CD4-positive, alpha-beta T cell treated with Interleukin-4 for 4 hours (primary cell): ENCODE results near the gene KCNK16.

Experiments used
- DNase-seq: peaks from one replicate; pipeline ENCODE4 v3.0.0-alpha.2; 2020

The KCNK16 gene

GRCh38 chr6:39322306-39322850, at the start of gene KCNK16:
Gene KCNK16, minus strand, starts transcription at chr6:39322702. Its CDS starts 162 bp downstream, at chr6:39322540.
- no peak for DNase-seq

GRCh38 chr6:39370390-39370789, 47.9 kb upstream of the KCNK16 start:
- DNase-seq: no peak

- no peak for DNase-seq
Observed at GRCh38 chr6:39369987-39370386, 47.5 kb upstream of the KCNK16 start.

GRCh38 chr6:39367700-39368099, 45.2 kb upstream of the KCNK16 start:
- no peak for DNase-seq

GRCh38 chr6:39366931-39367618, 44.6 kb upstream of the KCNK16 start:
- DNase-seq: no peak

- DNase-seq: no peak
Observed at GRCh38 chr6:39365281-39366074, 43.0 kb upstream of the KCNK16 start.

- no peak for DNase-seq
Observed at GRCh38 chr6:39363280-39363679, 40.8 kb upstream of the KCNK16 start.

- DNase-seq: no peak
Observed at GRCh38 chr6:39362487-39362865, 40.0 kb upstream of the KCNK16 start.

- DNase-seq: peak; percentile 37
Observed at GRCh38 chr6:39361657-39362486, 39.4 kb upstream of the KCNK16 start.

GRCh38 chr6:39360378-39360777, 37.9 kb upstream of the KCNK16 start:
- DNase-seq: no peak

- no peak for DNase-seq
Observed at GRCh38 chr6:39357998-39358686, 35.6 kb upstream of the KCNK16 start.

GRCh38 chr6:39353698-39354315, 31.3 kb upstream of the KCNK16 start:
- no peak for DNase-seq

- no peak for DNase-seq
Observed at GRCh38 chr6:39350723-39351505, 28.4 kb upstream of the KCNK16 start.

GRCh38 chr6:39348740-39349139, 26.2 kb upstream of the KCNK16 start:
- no peak for DNase-seq

GRCh38 chr6:39347906-39348585, 25.5 kb upstream of the KCNK16 start:
- DNase-seq: peak; percentile 36

GRCh38 chr6:39347206-39347605, 24.7 kb upstream of the KCNK16 start:
- no peak for DNase-seq

- no peak for DNase-seq
Observed at GRCh38 chr6:39344821-39345280, 22.3 kb upstream of the KCNK16 start.

- DNase-seq: no peak
Observed at GRCh38 chr6:39343396-39343870, 20.9 kb upstream of the KCNK16 start.

- DNase-seq: no peak
Observed at GRCh38 chr6:39342692-39343395, 20.3 kb upstream of the KCNK16 start.

- no peak for DNase-seq
Observed at GRCh38 chr6:39341937-39342336, 19.4 kb upstream of the KCNK16 start.
